Ramos (cell line): ENCODE results near the gene MSGN1.

ENCODE experiments used
- in situ Hi-C: fragments of 300-500 bp; cut with MboI; formaldehyde crosslinking; loops from one replicate; pipeline ENCODE4 v1.14.3; 2022; ENCODE audit warnings: low sequenced_read_pairs; ENCODE audit not compliant: unreplicated experiment

MSGN1 gene, protein sequence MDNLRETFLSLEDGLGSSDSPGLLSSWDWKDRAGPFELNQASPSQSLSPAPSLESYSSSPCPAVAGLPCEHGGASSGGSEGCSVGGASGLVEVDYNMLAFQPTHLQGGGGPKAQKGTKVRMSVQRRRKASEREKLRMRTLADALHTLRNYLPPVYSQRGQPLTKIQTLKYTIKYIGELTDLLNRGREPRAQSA

GRCh38 chr2:17816396-17817245 is at the start of gene MSGN1:
TSS of gene MSGN1 (plus strand) at chr2:17816460. CDS start at chr2:17816519, 59 bp downstream.
- in situ Hi-C loops, result no loop called here

DNA sequence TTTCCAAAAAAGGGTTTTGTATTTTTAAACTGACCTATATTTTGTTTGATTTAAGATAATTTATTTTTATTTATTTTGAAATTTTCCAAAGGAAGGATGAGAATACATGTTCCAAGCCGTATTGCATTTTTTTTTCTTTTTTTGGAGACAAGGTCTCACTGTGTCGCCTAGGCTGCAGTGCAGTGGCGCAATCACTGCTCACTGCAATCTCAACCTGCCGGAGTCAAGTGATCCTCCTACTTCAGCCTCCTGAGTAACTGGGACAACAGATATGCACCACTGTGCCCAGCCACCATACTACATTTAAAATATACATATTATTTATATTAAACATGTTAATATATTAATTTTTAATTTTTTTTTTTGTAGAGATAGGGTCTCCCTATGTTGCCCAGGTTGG is 47.4 kb upstream of the MSGN1 start:
- in situ Hi-C loops, result no loop called here

- in situ Hi-C loops, result no loop called here
These were observed 44.3 kb upstream of the MSGN1 start for GRCh38 chr2:17771956-17772355.

DNA sequence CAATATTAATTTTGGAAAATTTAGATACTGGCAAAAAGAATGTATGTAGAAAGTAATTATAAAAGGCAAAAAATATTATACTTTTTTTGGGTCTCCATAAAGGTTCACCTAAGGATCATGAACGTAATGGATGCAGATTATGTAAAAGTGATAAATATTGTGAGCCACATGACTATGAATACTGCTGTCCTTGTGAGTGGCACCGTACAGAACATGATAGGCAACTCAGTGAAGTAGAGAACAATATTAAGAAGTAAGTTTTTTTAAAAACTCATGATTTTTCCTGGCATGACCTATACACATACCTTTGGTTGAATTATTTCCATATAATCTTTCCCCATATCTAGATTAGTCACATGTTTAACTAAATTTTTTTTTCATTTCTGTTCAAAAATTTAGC is 43.7 kb upstream of the MSGN1 start:
- in situ Hi-C loops, result no loop called here

DNA sequence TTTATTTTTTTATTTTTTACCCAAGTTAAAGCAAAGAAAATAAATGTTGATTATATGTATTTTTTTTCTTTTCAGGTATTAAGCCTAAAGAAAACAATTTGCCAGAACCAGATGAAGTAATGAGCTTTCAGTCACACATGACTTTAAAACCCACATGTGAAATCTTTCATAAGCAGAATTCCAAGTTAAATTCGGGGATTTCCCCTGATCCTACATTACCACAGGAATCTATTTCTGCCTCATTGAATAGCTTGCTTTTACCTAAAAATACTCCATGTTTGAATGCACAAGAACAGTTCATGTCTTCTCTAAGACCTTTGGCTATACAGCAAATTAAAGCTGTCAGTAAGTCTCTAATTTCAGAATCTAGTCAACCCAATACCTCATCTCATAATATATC is 35.7 kb upstream of the MSGN1 start:
- in situ Hi-C loops, result no loop called here

GRCh38 chr2:17781482-17781881 is 34.8 kb upstream of the MSGN1 start:
- in situ Hi-C loops, result no loop called here

GRCh38 chr2:17786727-17787126 is 29.5 kb upstream of the MSGN1 start:
- in situ Hi-C loops, result no loop called here

DNA sequence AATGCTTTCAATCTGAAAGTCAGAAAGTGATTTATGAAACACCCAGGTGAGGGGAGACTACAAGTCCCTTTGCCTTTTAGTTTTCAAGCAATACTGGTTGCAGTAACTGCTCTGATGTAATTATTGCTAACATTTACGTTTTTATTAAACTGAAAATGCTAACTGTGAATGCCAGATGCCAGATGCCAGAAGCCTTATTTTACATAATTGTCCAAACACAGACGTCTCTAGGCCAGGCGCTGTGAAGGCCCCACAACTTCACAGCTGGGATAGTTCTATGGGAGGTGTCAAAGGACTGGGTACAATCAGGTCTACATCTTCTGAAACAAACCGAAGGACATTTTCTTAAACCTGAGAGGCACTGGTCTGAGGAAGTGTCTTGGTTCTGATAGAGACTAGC is 27.5 kb upstream of the MSGN1 start:
- in situ Hi-C loops, result no loop called here

- in situ Hi-C loops, result no loop called here
These were observed 25.7 kb upstream of the MSGN1 start for GRCh38 chr2:17790536-17790935.

- in situ Hi-C loops, result no loop called here
These were observed 25.0 kb upstream of the MSGN1 start for GRCh38 chr2:17791121-17791816.

DNA sequence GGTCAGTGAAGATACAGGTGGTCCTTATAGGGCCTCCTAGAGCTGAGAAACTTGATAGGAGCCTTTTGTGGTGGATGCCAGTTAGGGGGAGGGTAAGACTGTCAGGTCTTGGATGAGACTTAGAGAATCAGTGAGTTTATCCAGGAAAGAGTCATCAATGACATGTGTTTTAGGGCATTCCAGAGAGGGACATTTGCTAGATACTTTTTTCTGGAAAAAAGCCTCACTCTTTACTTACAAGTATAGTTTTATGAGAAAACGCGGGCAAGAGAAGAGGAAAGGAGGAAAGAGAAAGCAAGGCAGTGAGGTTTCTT is 24.5 kb upstream of the MSGN1 start:
- in situ Hi-C loops, result no loop called here

DNA sequence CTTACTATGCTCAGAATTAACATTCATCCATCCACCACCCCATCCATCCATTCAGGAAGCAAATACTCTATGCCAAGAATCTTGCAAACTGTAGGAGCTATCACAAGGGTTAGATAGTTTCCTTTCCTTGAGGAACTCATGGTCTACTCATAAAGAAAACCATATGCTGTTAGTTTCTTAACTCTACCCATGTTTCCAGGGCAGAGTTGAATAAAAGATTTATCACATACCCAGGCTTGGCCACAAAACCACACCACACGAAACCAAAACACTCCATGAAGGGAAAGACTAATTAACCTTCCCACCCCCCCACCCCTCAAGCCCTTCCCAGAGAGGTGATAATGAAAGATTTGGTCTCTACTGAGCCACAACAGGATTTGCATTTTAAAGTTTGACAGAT is 23.7 kb upstream of the MSGN1 start:
- in situ Hi-C loops, result no loop called here

- in situ Hi-C loops, result no loop called here
These were observed 23.0 kb upstream of the MSGN1 start for GRCh38 chr2:17793296-17793695.

DNA sequence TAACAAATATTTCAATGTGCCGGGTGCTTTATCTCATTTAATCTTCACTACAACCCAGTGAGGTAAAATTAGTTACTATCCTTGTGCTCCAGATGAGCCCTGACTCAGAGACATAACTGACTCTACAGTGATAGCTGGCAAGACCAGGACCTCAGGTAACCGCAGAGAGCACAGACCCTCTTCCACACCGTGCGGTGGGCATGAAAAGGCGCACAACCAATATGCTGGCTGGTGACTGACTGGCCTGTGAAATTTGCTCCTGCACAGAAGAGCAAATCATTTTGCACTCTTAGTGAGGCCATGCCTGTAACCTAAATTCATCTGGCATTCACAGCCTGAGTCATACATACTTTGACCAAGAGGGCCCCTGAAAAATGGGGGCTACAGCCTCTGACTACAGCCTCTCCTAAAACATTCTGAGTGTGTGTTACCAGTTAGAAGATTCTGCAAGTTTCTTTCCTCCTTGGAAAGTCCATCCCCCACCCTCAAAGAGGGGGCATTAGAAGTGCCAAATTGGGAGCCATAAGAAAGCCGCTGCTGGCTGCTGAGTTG is 22.4 kb upstream of the MSGN1 start:
- in situ Hi-C loops, result no loop called here

DNA sequence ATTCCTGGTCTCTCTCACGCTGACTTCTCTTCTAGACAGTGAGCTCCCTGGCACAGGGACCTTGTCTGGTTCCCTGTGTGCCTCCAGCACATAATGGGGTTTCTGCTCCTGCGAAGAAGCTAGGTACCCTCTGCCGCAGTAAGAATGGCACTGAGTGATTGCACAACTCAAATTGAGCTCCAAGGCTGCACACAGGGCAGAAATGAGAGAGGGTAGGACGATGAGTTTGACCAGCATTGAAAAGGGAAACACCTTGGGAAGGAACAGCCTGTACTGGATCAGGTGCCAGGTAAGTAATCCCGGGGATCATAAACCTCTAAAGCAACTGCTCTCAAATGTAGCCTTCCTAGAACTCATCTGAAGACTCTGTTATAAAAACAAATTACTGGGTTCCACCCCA is 21.0 kb upstream of the MSGN1 start:
- in situ Hi-C loops, result no loop called here

DNA sequence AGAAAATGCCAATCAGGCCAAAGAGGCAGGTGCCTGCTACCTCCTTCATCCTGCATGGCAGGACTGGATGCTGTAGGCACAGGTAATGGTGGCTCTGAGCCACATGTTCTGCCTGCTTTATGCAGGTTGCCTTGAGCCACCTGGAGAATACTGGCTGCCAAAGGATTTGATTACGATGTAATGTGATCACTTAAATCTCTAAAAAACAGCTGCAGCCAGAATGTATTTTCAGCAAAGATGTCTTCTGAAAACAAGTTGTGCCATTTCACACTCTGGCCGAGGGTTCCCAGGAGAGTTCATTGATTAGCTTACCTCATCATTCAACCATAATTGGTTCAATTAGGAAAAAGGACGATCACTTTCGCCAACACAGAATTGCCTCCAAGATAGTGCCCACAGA is 17.9 kb upstream of the MSGN1 start:
- in situ Hi-C loops, result no loop called here

GRCh38 chr2:17799301-17800120 is 16.7 kb upstream of the MSGN1 start:
- in situ Hi-C loops, result no loop called here

- in situ Hi-C loops, result no loop called here
These were observed 16.0 kb upstream of the MSGN1 start for GRCh38 chr2:17800219-17800618.

GRCh38 chr2:17800693-17801458 is 15.4 kb upstream of the MSGN1 start:
- in situ Hi-C loops, result no loop called here

DNA sequence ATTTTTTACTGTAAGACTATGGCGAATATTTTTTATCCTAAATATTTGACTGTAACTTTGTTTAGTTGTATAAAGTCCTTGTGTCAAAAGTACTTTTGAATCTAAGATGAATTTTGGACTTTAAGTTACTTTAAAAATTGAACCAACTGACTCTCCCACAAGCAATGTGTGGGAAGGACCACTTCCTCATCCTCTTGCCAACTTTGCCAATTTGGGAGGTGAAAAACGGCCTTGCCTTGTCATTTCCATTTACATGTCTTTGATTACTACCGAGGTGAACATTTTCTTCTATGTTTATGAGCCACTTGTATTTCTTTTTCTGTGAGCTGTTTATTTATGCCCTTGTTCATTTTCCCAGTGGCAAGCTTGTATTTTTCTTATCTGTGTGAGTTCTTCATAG is 12.8 kb upstream of the MSGN1 start:
- in situ Hi-C loops, result no loop called here
